Thyroid gland (tissue), 4 donors: ENCODE measurements around the gene MAGI2. TPM values are rescaled to one million over a fixed set of nuclear protein-coding genes. Genes with fewer than 3 reads are reported as not detected.

Source experiments
- DNase-seq, 2 donors: peaks; one replicate each; pipeline ENCODE4 v3.0.0-alpha.2; 2019
- H3K27ac ChIP-seq, 3 donors: fragments of 200-600 bp; sonication (generic); 1 replicate in 2 of 3; 2 replicates in 1 of 3; pipeline ENCODE4 v1.5.1; 2016 to 2019; ENCODE audit warnings: mild to moderate bottlenecking in 1 of 3, moderate library complexity in 1 of 3
- H3K27me3 ChIP-seq: fragments of 200-600 bp; sonication (generic); one replicate; pipeline ENCODE4 v1.5.1; 2019
- H3K36me3 ChIP-seq, 2 donors: fragments of 200-600 bp; sonication (generic); one replicate each; pipeline ENCODE4 v1.5.1; 2016 to 2019
- H3K4me1 ChIP-seq, 2 donors: fragments of 200-600 bp; sonication (generic); one replicate each; pipeline ENCODE4 v1.5.1; 2017 to 2019
- H3K4me3 ChIP-seq, 3 donors: fragments of 200-600 bp; sonication (generic); replicated peaks in 1 of 3; 1 replicate in 2 of 3; 2 replicates in 1 of 3; pipeline ENCODE4 v1.5.1; 2016; ENCODE audit warnings: mild to moderate bottlenecking in 1 of 3
- H3K9me3 ChIP-seq: fragments of 200-600 bp; sonication (generic); one replicate; pipeline ENCODE4 v1.5.1; 2017
- POLR2A ChIP-seq, 2 donors: fragments of 450-650 bp; IDR thresholded peaks; one replicate each; pipeline ENCODE4 v1.6.1; 2017; ENCODE audit warnings: antibody characterized with exemption in 2 of 2, mild to moderate bottlenecking in 2 of 2, moderate library complexity in 1 of 2
- whole genome bisulfite sequencing, 2 donors: methylation state at CpG; one replicate each; pipeline ENCODE4 v1.1.5; 2017; 5-methylcytosine and 5-hydroxymethylcytosine counted together
- intact Hi-C: fragments of 100-400 bp; cut with DNase I; formaldehyde crosslinking; loops from one replicate; pipeline ENCODE4 v1.15.1; 2023
- total RNA-seq, 4 donors: library from RNA; depleted of rRNA; stranded (reverse); fragments of >200 nt; gene quantifications; one replicate each; pipeline ENCODE4 v1.2.3, GENCODE V29; 2016
- TF ChIP-seq, protein P1 (sequence below), 6 experiments: fragments of 200-600 bp in 3 of 6; fragments of 450-650 bp in 3 of 6; sonication (generic) in 3 of 6; IDR thresholded peaks; one replicate each; pipeline ENCODE4 v1.5.1; 2016 to 2019; ENCODE audit warnings: antibody characterized with exemption in 6 of 6, mild to moderate bottlenecking in 2 of 6, inconsistent platforms in 1 of 6, moderate library complexity in 1 of 6

MAGI2 gene
- total RNA-seq, 4 donors from 2014 or later: 20.7 to 31.1 (median 26.0) TPM

- Histone ChIP-seq H3K9me3 (no peaks in the 10 kb centered on the region), H3K27ac (no peak overlapping the region), H3K4me3 (no peak overlapping the region), H3K27me3 (no peaks in the 10 kb centered on the region), H3K4me1 (no peaks in the 10 kb centered on the region), H3K36me3 (no peaks in the 10 kb centered on the region)
- intact Hi-C loops: no loop called here
- TF ChIP-seq, protein P1, sequence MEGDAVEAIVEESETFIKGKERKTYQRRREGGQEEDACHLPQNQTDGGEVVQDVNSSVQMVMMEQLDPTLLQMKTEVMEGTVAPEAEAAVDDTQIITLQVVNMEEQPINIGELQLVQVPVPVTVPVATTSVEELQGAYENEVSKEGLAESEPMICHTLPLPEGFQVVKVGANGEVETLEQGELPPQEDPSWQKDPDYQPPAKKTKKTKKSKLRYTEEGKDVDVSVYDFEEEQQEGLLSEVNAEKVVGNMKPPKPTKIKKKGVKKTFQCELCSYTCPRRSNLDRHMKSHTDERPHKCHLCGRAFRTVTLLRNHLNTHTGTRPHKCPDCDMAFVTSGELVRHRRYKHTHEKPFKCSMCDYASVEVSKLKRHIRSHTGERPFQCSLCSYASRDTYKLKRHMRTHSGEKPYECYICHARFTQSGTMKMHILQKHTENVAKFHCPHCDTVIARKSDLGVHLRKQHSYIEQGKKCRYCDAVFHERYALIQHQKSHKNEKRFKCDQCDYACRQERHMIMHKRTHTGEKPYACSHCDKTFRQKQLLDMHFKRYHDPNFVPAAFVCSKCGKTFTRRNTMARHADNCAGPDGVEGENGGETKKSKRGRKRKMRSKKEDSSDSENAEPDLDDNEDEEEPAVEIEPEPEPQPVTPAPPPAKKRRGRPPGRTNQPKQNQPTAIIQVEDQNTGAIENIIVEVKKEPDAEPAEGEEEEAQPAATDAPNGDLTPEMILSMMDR (IDR thresholded peaks at IDR 0.05): no peak
- no peak for TF ChIP-seq POLR2A (IDR thresholded peaks at IDR 0.05)
- 69 to 72% methylated on average over 3 of the region's 3 CpGs for WGBS, 2 donors
- DNase-seq: no peak
Measured at GRCh38 chr7:79398138-79398749, 55.2 kb downstream of the MAGI2 start.

GRCh38 chr7:79386688-79387422 lies 66.6 kb downstream of the MAGI2 start:
- DNase-seq: no peak
- Histone ChIP-seq H3K4me1 (no peaks in the 10 kb centered on the region), H3K27me3 (no peaks in the 10 kb centered on the region), H3K27ac (no peak overlapping the region), H3K9me3 (no peaks in the 10 kb centered on the region), H3K4me3 (no peak overlapping the region), H3K36me3 (no peaks in the 10 kb centered on the region)
- WGBS, 2 donors: 75% methylated on average over 4 of the region's 4 CpGs
- TF ChIP-seq, protein P1 (IDR thresholded peaks at IDR 0.05): no peak
- TF ChIP-seq POLR2A (IDR thresholded peaks at IDR 0.05): no peak
- intact Hi-C loops: no loop called here

DNA sequence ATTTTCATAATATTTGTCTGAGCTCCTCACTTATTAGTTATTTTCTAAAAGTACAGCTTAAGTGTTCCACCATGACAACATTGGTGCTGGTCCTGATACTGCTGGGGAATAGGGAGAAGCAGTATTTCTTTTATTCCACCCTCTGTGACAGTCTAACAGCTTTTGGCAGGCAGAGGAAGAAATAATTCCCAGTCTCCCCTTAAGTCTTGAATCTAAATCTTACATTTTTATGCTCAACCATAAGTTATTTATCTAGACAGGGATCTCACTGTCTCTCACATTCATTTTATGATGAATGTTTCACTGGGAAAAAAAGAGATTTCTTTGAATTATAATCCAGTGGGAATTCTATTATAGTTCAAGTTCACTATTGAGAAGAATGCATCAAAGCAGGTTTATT lies 71.5 kb downstream of the MAGI2 start:
- Histone ChIP-seq H3K27me3 (no peaks in the 10 kb centered on the region), H3K4me3 (no peak overlapping the region), H3K4me1 (no peaks in the 10 kb centered on the region), H3K9me3 (no peaks in the 10 kb centered on the region), H3K36me3 (no peaks in the 10 kb centered on the region), H3K27ac (no peak overlapping the region)
- TF ChIP-seq, protein P1 (IDR thresholded peaks at IDR 0.05): no peak
- intact Hi-C loops: no loop called here
- no peak for DNase-seq

- WGBS, 2 donors: 78 to 82% methylated on average over 4 of the region's 4 CpGs
- H3K27me3 ChIP-seq: no peaks in the 10 kb centered on the region
- no peaks in the 10 kb centered on the region for H3K36me3 ChIP-seq
- TF ChIP-seq, protein P1 (IDR thresholded peaks at IDR 0.05): no peak
- no peak for TF ChIP-seq POLR2A (IDR thresholded peaks at IDR 0.05)
- no peaks in the 10 kb centered on the region for H3K9me3 ChIP-seq
- no peak overlapping the region for H3K4me3 ChIP-seq
- intact Hi-C loops: no loop called here
- no peak for DNase-seq
- H3K27ac ChIP-seq: no peak overlapping the region
- H3K4me1 ChIP-seq: no peaks in the 10 kb centered on the region
Measured at GRCh38 chr7:79377097-79377496, 76.4 kb downstream of the MAGI2 start.

DNA sequence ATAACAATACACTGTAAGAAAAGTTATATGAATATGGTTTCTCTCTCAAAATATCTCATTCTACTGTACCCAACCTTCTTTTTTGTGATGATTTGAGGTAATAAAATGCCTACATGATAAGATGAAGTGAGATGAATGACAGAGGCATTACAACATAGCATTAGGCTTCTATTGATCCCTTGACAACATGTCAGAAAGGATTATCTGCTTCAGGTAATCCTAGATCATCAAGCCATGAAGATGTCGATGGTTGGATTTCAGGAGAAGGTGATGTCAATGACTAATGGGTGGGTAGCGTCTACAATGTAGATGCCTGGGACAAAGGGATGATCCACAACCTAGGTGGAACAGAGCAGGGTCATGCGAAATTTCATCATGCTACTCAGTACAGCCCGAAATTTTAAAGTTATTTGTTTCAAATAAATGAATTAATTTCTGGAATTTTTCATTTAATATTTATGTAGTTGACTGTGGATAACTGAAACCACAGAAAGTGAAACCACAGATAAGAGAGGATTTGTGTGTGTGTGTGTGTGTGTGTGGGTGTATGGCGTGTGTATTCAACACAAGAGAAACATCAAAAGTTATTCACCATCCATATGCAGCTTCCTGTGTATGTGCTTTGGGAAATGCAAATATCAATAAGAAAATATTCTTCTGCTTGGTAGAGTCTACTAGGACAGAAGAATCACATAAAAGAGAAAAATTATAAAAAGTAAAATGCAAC lies 77.0 kb downstream of the MAGI2 start:
- TF ChIP-seq, protein P1 (IDR thresholded peaks at IDR 0.05): no peak
- TF ChIP-seq POLR2A (IDR thresholded peaks at IDR 0.05): no peak
- H3K9me3 ChIP-seq: no peaks in the 10 kb centered on the region
- intact Hi-C loops: no loop called here
- no peaks in the 10 kb centered on the region for H3K27me3 ChIP-seq
- no peak overlapping the region for H3K27ac ChIP-seq
- no peak overlapping the region for H3K4me3 ChIP-seq
- DNase-seq: no peak
- 89% methylated on average over 5 of the region's 5 CpGs for WGBS, 2 donors
- no peaks in the 10 kb centered on the region for H3K4me1 ChIP-seq
- no peaks in the 10 kb centered on the region for H3K36me3 ChIP-seq
